Endothelial cell of umbilical vein (primary cell): ENCODE measurements around the gene SLC9A3. TPM values are rescaled to one million over a fixed set of nuclear protein-coding genes. Genes with fewer than 3 reads are reported as not detected.

ENCODE experiments used
- BruUV-seq: library from RNA; stranded (reverse); fragments of 400-500 nt; replicated peaks from 2 replicates; lab custom pipeline; 2021; lab: Mats Ljungman, UMichigan
- CTCF ChIA-PET: fragments of 300-600, 350-600 bp; sonication (Branson Sonifier 250); formaldehyde crosslinking; loops from one replicate; lab custom pipeline; 2021; ENCODE audit warnings: antibody characterized with exemption, inconsistent platforms; lab: Charles Lee
- POLR2A ChIA-PET: fragments of 300-600, 350-600 bp; sonication (Branson Sonifier 250); formaldehyde crosslinking; loops from one replicate; lab custom pipeline; 2021; ENCODE audit warnings: antibody characterized with exemption, inconsistent platforms; lab: Charles Lee
- DNase-seq: peaks from one replicate; pipeline ENCODE4 v3.0.0-alpha.2; 2011; ENCODE audit warnings: low read depth, low spot score
- FAIRE-seq: peaks from 2 replicates; lab custom pipeline; 2011; peaks lifted over from hg19 to GRCh38; lab: Jason Lieb, UNC
- H2AFZ ChIP-seq: 2 replicates; pipeline ENCODE4 v1.6.0; 2012; ENCODE audit warnings: low read depth, low read length, control low read depth, inconsistent platforms
- H3K27ac ChIP-seq: 2 replicates; pipeline ENCODE4 v1.5.1; 2011; ENCODE audit warnings: low read depth, mild to moderate bottlenecking, control low read depth, low read length, moderate library complexity; ENCODE audit not compliant: insufficient read depth
- H3K27me3 ChIP-seq, 2 experiments: 2 replicates each; pipeline versions ENCODE4 v1.6.0 to v1.6.1; 2011; ENCODE audit warnings: low read length in 2 of 2, mixed read lengths in 1 of 2; ENCODE audit not compliant: control insufficient read depth in 2 of 2, insufficient read depth in 2 of 2
- H3K36me3 ChIP-seq, 2 experiments: 2 replicates in 1 of 2; 3 replicates in 1 of 2; pipeline ENCODE4 v1.5.1; 2011; ENCODE audit warnings: low read length in 2 of 2, mild to moderate bottlenecking in 1 of 2, moderate library complexity in 1 of 2; ENCODE audit not compliant: control insufficient read depth in 2 of 2, insufficient read depth in 2 of 2; ENCODE audit errors: extremely low read depth in 1 of 2
- H3K4me1 ChIP-seq: 3 replicates; pipeline ENCODE4 v1.5.1; 2011; ENCODE audit warnings: mild to moderate bottlenecking, low read length; ENCODE audit not compliant: control insufficient read depth, insufficient read depth; ENCODE audit errors: extremely low read depth
- H3K4me2 ChIP-seq: 2 replicates; pipeline ENCODE4 v1.6.1; 2011; ENCODE audit warnings: low read length, control low read depth, mixed read lengths; ENCODE audit not compliant: insufficient read depth
- H3K4me3 ChIP-seq, 3 experiments: fragments of 200-600 bp in 1 of 3; sonication (generic), shearing (Covaris generic) in 1 of 3; replicated peaks in 1 of 3; 2 replicates each; pipeline ENCODE4 v1.5.1; 2011 to 2016; ENCODE audit warnings: control low read depth in 3 of 3, low read length in 3 of 3, mild to moderate bottlenecking in 2 of 3, inconsistent platforms in 1 of 3, low read depth in 1 of 3, moderate library complexity in 1 of 3; ENCODE audit not compliant: insufficient read depth in 1 of 3
- H3K79me2 ChIP-seq: 2 replicates; pipeline ENCODE4 v1.6.0; 2012; ENCODE audit warnings: low read length, inconsistent platforms; ENCODE audit not compliant: control insufficient read depth, insufficient read depth
- H3K9ac ChIP-seq: replicated peaks from 2 replicates; pipeline ENCODE3; 2011; ENCODE audit warnings: low read length, control low read depth; ENCODE audit not compliant: insufficient read depth; ENCODE audit errors: extremely low read depth
- H3K9me1 ChIP-seq: replicated peaks from 3 replicates; pipeline ENCODE4 v1.6.0; 2011; ENCODE audit warnings: mild to moderate bottlenecking, low read length; ENCODE audit not compliant: control insufficient read depth, insufficient read depth; ENCODE audit errors: extremely low read depth
- H3K9me3 ChIP-seq: replicated peaks from 2 replicates; pipeline ENCODE4 v1.5.1; 2012; ENCODE audit warnings: low read length, inconsistent platforms; ENCODE audit not compliant: control insufficient read depth, insufficient read depth
- H4K20me1 ChIP-seq: replicated peaks from 2 replicates; pipeline ENCODE3; 2011; ENCODE audit warnings: mild to moderate bottlenecking, low read length; ENCODE audit not compliant: control insufficient read depth, insufficient read depth; ENCODE audit errors: extremely low read depth
- CTCF ChIP-seq, 2 donors: IDR thresholded peaks; 1 replicate in 1 of 2; 2 replicates in 1 of 2; pipeline ENCODE4 v1.5.1; 2011; ENCODE audit warnings: low read length in 2 of 2, mild to moderate bottlenecking in 2 of 2, moderate library complexity in 2 of 2, control low read depth in 1 of 2, inconsistent platforms in 1 of 2, low read depth in 1 of 2; ENCODE audit not compliant: insufficient read depth in 1 of 2; ENCODE audit errors: extremely low read depth in 1 of 2
- EZH2 ChIP-seq: IDR thresholded peaks from 2 replicates; pipeline ENCODE4 v1.6.1; 2012; ENCODE audit warnings: borderline replicate concordance, low read depth, mild to moderate bottlenecking, moderate library complexity, low read length, inconsistent platforms; ENCODE audit not compliant: severe bottlenecking
- FOS ChIP-seq: IDR thresholded peaks from 2 replicates; pipeline ENCODE4 v1.6.1; 2011; ENCODE audit warnings: mild to moderate bottlenecking, low read length, moderate library complexity, borderline replicate concordance; ENCODE audit not compliant: insufficient read depth
- GATA2 ChIP-seq: IDR thresholded peaks from 2 replicates; pipeline ENCODE4 v1.7.0; 2011; ENCODE audit warnings: low read depth, mild to moderate bottlenecking, moderate library complexity, mixed read lengths, low read length; ENCODE audit not compliant: insufficient read length, insufficient read depth
- JUN ChIP-seq: IDR thresholded peaks from 2 replicates; pipeline ENCODE4 v1.6.1; 2011; ENCODE audit warnings: borderline replicate concordance, low read depth; ENCODE audit not compliant: insufficient read length, insufficient read depth
- MAX ChIP-seq: IDR thresholded peaks from 2 replicates; pipeline ENCODE4 v1.6.1; 2011; ENCODE audit not compliant: insufficient read depth, insufficient read length
- MYC ChIP-seq: IDR thresholded peaks from one replicate; pipeline ENCODE4 v1.6.1; 2011; ENCODE audit warnings: mild to moderate bottlenecking, low read depth, low read length
- POLR2A ChIP-seq: IDR thresholded peaks from 2 replicates; pipeline ENCODE4 v1.6.1; 2012; ENCODE audit warnings: low read depth, mild to moderate bottlenecking, control low read depth, low read length
- POLR2AphosphoS5 ChIP-seq: IDR thresholded peaks from 2 replicates; pipeline ENCODE4 v1.6.1; 2012; ENCODE audit warnings: low read depth, mild to moderate bottlenecking, control low read depth, low read length, moderate library complexity; ENCODE audit not compliant: insufficient read depth
- dilution Hi-C: fragments of 300-500 bp; cut with MboI; formaldehyde crosslinking; loops from one replicate; pipeline ENCODE4 v1.15.0; 2019; ENCODE audit warnings: low sequenced_read_pairs; ENCODE audit not compliant: extremely low pct_ligation_motif_present
- intact Hi-C: fragments of 100-400 bp; cut with micrococcal nuclease; formaldehyde crosslinking; loops from one replicate; pipeline ENCODE4 v1.10.0; 2022
- polyA plus RNA-seq, 4 experiments: library from polyadenylated mRNA; depleted of rRNA in 3 of 4; stranded (reverse) in 3 of 4; unstranded in 1 of 4; fragments of >200 nt; gene quantifications; 2 replicates each; pipeline versions ENCODE4 v1.2.1 to v1.2.3, GENCODE V29; 2011 to 2012; ENCODE audit warnings: missing spikeins in 1 of 4
- total RNA-seq: library from RNA; stranded (reverse); gene quantifications from 2 replicates; pipeline ENCODE4 v1.2.3, GENCODE V29; 2021

Gene SLC9A3
- total and polyA plus RNA-seq, 2 donors (not counting 3 experiments of a cell fraction or from before 2014, with no cell fraction given): 0.79 to 0.82 TPM

- Histone ChIP-seq H2AFZ (no peak overlapping the region), H4K20me1 (no peaks in the 10 kb centered on the region), H3K79me2 (no peaks in the 10 kb centered on the region), H3K9ac (no peak overlapping the region), H3K27me3 (no peaks in the 10 kb centered on the region), H3K9me3 (no peaks in the 10 kb centered on the region), H3K36me3 (no peaks in the 10 kb centered on the region), H3K4me1 (no peaks in the 10 kb centered on the region), H3K4me3 (no peak overlapping the region), H3K9me1 (no peaks in the 10 kb centered on the region), H3K4me2 (no peak overlapping the region), H3K27ac (no peak overlapping the region)
- FAIRE-seq: no peak
- intact Hi-C loops: no loop called here
- dilution Hi-C loops: no loop called here
- no TSS peak for BruUV-seq
- TF ChIP-seq MYC (no peak), GATA2 (no peak), CTCF (IDR thresholded peaks at IDR 0.05; ENCODE audit: extremely low read depth in 1 of 2, insufficient read depth in 1 of 2, low read depth in 1 of 2, low read length in 2 of 2) (no peak), FOS (no peak), MAX (no peak), JUN (no peak), EZH2 (no peak), POLR2A (no peak), POLR2AphosphoS5 (no peak)
- POLR2A ChIA-PET: no interaction called here
- DNase-seq: no peak
- CTCF ChIA-PET: interaction anchor here (1.3 kb wide), 1 partner anchor 9 kb away, joined by 4 read pairs; no protein-coding TSS in a partner anchor
Measured at GRCh38 chr5:510521-510920, 13.7 kb downstream of the SLC9A3 start.
